GM12801 (cell line): ENCODE results near the gene CAP2.

Source experiments
- TF ChIP-seq, protein P1 (sequence below): IDR thresholded peaks from one replicate; pipeline ENCODE4 v1.5.1; 2011; ENCODE audit warnings: control low read depth; ENCODE audit not compliant: insufficient read length; ENCODE audit errors: extremely low read depth

Gene CAP2

DNA sequence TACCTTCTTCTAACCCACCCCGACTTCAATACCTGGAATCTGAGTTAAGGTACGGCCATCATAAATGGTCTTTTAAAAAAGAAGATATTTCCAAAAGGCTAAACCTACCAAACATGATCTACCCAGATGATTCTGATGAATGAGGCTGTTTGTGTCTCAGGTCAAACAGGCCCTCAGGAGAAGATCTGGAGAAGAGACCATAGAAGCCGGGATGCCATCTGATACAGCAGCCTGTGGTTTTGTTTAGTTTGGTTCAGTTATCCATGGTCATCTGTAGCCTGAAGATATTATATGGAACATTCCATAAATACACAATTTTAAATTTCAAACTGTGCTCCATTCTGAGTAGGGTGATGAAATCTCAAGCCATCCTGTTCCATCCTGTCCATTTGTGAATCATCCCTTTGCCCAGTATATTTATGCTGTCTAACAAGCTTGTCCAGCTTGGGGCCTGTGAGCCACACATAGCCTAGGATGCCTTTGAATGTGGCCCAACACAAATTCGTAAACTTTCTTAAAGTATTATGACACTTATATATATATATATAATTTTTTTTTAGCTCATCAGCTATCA is 4.0 kb upstream of the CAP2 start:
- TF ChIP-seq, protein P1, sequence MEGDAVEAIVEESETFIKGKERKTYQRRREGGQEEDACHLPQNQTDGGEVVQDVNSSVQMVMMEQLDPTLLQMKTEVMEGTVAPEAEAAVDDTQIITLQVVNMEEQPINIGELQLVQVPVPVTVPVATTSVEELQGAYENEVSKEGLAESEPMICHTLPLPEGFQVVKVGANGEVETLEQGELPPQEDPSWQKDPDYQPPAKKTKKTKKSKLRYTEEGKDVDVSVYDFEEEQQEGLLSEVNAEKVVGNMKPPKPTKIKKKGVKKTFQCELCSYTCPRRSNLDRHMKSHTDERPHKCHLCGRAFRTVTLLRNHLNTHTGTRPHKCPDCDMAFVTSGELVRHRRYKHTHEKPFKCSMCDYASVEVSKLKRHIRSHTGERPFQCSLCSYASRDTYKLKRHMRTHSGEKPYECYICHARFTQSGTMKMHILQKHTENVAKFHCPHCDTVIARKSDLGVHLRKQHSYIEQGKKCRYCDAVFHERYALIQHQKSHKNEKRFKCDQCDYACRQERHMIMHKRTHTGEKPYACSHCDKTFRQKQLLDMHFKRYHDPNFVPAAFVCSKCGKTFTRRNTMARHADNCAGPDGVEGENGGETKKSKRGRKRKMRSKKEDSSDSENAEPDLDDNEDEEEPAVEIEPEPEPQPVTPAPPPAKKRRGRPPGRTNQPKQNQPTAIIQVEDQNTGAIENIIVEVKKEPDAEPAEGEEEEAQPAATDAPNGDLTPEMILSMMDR = no peak

DNA sequence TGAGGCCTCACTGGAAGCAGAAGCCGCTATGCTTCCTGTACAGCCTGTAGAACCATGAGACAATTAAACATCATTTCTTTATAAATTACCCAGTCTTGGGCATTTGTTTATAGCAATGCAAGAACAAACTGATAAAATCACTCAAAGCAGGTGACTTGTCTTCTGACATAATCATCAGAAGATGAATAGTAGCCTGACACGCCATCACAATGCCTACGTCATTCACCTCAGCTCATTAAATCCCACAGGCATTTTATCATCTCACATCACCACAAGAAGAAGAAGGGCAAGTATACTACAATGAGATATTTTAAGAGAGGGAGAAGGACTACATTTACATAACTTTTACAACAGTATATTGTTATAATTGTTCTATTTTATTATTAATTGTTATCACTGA is 3.1 kb upstream of the CAP2 start:
- TF ChIP-seq, protein P1 = no peak

DNA sequence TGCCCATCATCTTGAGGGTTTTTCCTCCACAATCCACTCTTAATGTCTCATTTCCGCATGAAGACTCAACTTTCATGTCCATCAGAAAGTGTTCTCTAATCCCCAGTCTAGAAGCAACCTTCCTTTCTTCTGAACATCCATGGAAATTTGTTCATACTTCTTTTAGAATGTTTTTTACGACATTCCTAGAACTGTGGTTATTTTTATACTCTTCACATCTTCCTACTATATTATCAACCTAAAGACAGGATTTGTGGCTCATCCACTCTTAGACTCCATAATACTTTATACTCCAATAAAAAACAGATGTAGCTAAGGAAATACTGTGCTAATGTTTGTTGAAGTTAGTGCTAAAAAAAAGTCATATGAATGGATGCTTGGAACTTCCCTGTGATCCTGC is 1.4 kb upstream of the CAP2 start:
- TF ChIP-seq, protein P1 = no peak

DNA sequence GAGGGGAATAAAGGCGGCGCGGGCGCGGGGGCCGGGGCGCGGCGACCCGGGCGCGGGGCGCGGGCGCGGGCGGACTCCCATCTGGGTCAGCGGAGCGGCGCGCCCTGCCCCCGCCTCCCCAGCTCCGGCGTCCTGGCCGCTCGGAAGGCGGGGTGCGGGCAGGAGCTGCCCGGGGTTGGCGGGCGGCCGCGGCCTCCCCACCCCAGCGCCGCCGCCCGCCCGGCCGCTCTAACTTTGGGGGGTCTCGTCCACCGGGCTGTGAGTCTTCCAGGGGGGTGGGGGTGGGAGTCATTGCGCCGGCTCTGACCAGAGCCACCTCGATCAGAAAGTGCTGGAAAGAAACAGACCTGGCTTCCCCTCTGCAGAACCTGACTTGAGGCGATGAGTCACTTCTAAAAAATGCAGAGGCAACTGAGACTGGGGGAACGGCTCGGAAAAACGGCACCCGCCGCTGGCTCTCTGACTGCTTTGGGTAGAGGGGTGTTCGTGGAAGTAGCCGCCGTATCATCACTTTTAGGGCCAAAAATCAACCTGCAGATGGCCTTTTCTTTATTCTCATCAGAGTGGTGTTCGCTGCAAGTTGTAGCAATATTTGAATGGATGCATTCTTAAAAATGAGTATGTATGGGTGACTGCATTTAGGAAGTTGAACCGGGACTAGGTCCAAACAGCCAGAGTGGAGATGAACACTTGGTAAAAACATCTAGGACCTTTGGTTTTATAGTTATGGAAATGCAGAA is 667 bp downstream of the CAP2 start:
- TF ChIP-seq, protein P1 = no peak

DNA sequence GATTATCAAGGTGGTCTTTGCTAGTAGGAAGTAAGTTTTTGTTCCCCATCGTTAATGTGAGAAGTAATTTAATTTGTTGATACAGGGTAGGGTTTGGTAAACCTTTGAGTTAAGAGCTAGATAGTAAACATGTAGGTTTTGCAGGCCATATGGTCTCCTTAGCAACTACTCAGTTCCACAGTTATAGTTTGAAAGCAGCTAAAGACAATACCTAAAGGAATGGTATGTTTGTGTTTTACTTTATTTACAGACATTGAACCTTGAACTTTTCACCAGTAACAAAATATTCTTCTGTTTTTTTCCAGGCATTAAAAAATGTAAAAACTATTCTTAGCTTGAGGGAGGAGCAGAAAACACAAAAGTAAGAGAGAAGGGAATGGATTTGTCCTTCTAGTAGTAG is 1.7 kb downstream of the CAP2 start:
- TF ChIP-seq, protein P1 = no peak

DNA sequence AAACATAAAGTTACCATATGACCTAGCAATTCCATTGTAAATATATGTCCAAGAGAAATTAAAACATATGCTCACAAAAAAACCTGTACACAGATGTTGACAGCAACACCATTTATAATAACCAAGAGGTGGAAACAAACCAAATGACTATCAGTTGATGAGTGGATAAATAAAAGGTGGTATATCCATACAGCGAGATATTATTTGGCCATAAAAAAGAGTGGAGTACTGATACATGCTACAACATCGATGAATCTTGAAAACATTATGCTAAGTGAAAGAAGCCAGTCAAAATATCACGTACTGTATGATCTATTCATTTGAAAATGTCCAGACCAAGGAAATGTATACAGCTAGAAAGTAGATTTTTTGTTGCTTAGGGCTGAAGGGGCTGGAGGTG is 2.9 kb downstream of the CAP2 start:
- TF ChIP-seq, protein P1 = no peak

DNA sequence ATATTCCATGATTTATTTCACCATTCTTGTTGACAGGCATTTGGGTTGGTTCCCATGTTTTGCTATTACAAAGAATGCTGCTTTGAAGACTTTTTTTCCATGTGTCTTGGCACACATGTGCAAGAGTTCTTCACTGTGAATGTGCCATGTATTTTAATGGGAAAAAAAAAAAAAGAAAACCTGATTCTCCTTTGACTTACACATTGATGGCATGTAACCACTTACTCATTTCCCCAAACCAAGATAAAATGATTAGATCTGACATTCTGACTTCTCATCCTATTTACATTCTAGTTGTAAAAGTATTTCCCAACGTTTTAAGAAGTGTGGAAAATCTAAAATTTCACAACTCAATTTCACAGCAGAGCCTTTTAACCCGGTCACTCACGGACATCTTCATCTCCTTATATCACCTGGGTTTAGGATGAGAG is 4.4 kb downstream of the CAP2 start:
- TF ChIP-seq, protein P1 = no peak
